ENCODE data around the gene FAM89B. TPM values are rescaled to one million over a fixed set of nuclear protein-coding genes. Genes with fewer than 3 reads are reported as not detected.

FAM89B gene
- total and polyA plus RNA-seq, 2 of the 8 experiments (the other 6 are each of a cell fraction or from before 2014, with no cell fraction given): 15.8 to 32.4 TPM

GRCh38 chr11:65623177-65623576 lies 50.8 kb downstream of the FAM89B start:
- no peak overlapping the region for H3K23ac ChIP-seq (ENCODE audit: insufficient read length)
- 93% methylated on average over 14 of the region's 14 CpGs; no CpG with 5 or more reads in 1 of the 2 experiments for WGBS, 2 experiments (ENCODE audit: extremely low coverage in 1 of 2, insufficient coverage in 1 of 2, insufficient read length in 1 of 2, insufficient replicate concordance in 2 of 2, low coverage in 1 of 2, low lambda C conversion rate in 2 of 2, missing lambda C conversion rate in 1 of 2)
- no peak overlapping the region for H2AK5ac ChIP-seq (ENCODE audit: low read depth, low read length)
- H3K4me2 ChIP-seq (ENCODE audit: insufficient read depth in 1 of 2, low read depth in 2 of 2, low read length in 2 of 2): no peak overlapping the region
- no peaks in the 10 kb centered on the region for H3K23me2 ChIP-seq (ENCODE audit: low read depth, low read length)
- no peak overlapping the region for H2BK120ac ChIP-seq (replicated peaks; ENCODE audit: low read depth, low read length)
- H4K8ac ChIP-seq (ENCODE audit: extremely low read depth, insufficient read depth, low read length): no peak overlapping the region
- CTCF ChIA-PET (ENCODE audit: partially characterized antibody): interaction anchor here (0.8 to 1.3 kb wide), 4 partner anchors 9 to 17 kb away, joined by 3 to 4 read pairs (median 3); no protein-coding TSS in a partner anchor
- H3K18ac ChIP-seq (ENCODE audit: extremely low read depth, low read length): no peak overlapping the region
- no peaks in the 10 kb centered on the region for H3K27me3 ChIP-seq (replicated peaks in 1 of 4; ENCODE audit: control insufficient read depth in 3 of 4, extremely low read depth in 1 of 4, insufficient read depth in 3 of 4, low read length in 3 of 4)
- no peak overlapping the region for H3K4ac ChIP-seq (replicated peaks; ENCODE audit: insufficient read length, low read depth, low read length)
- no peak overlapping the region for H2BK20ac ChIP-seq (ENCODE audit: low read length)
- no peak overlapping the region for H3K27ac ChIP-seq (ENCODE audit: low read depth, low read length)
- H3K56ac ChIP-seq (replicated peaks; ENCODE audit: insufficient read length, low read depth, low read length): no peak overlapping the region
- peaks cover 5% of the 10 kb centered on the region; the same call in 1 of the 2 replicates for H3K79me1 ChIP-seq (ENCODE audit: low read depth, low read length)
- POLR2A ChIA-PET (ENCODE audit: partially characterized antibody): interaction anchor here (0.9 to 4.1 kb wide), 8 partner anchors 8 to 286 kb away, joined by 3 to 40 read pairs (median 4); partner anchors contain the start of gene SIPA1
- H3K79me2 ChIP-seq (ENCODE audit: control insufficient read depth in 1 of 2, insufficient read depth in 2 of 2, low read length in 2 of 2): no peaks in the 10 kb centered on the region
- no peak overlapping the region for H4K5ac ChIP-seq (ENCODE audit: insufficient read length, low read depth, low read length)
- H2BK12ac ChIP-seq (ENCODE audit: low read depth, low read length): no peak overlapping the region
- H3K36me3 ChIP-seq (ENCODE audit: control insufficient read depth in 2 of 4, insufficient read depth in 4 of 4, low read length in 3 of 4): peaks cover 19 to 60% (median 34%) of the 10 kb centered on the region in 4 experiments; a peak in 7 of 8 replicates
- no peak overlapping the region for H3K4me3 ChIP-seq (ENCODE audit: extremely low read depth in 1 of 4, insufficient read depth in 2 of 4, low read depth in 3 of 4, low read length in 4 of 4)
- no peak overlapping the region for H2BK15ac ChIP-seq (ENCODE audit: low read length)
- FAIRE-seq: no peak
- no peak overlapping the region; the same call in 1 of the 2 replicates for H2BK5ac ChIP-seq (ENCODE audit: low read depth, low read length)
- H3K14ac ChIP-seq (ENCODE audit: insufficient read length): no peak overlapping the region
- no peak overlapping the region for H3K9ac ChIP-seq (replicated peaks in 1 of 4; ENCODE audit: extremely low read depth in 1 of 4, low read depth in 3 of 4, low read length in 3 of 4)
- H4K91ac ChIP-seq (replicated peaks; ENCODE audit: insufficient read length, low read length): no peak overlapping the region
- H3K9me3 ChIP-seq (ENCODE audit: insufficient read depth in 2 of 2, low read depth in 1 of 2, low read length in 1 of 2): no peaks in the 10 kb centered on the region
- H2AFZ ChIP-seq (ENCODE audit: low read length): no peak overlapping the region
- H4K20me1 ChIP-seq (replicated peaks in 1 of 2; ENCODE audit: control insufficient read depth in 1 of 2, insufficient read depth in 2 of 2, low read length in 2 of 2): peaks cover 0 to 36% of the 10 kb centered on the region in 2 experiments
- no peak for DNase-seq (ENCODE audit: low read depth in 1 of 2, low spot score in 2 of 2)
- no peaks in the 10 kb centered on the region for H3K4me1 ChIP-seq (replicated peaks in 1 of 4; ENCODE audit: control insufficient read depth in 3 of 4, insufficient read depth in 4 of 4, low read length in 3 of 4)
- TF ChIP-seq JUND (IDR thresholded peaks at IDR 0.05; ENCODE audit: low read length) (no peak), SIN3A (conservative IDR thresholded peaks at IDR 0.05 in 1 of 2, IDR thresholded peaks at IDR 0.05 in 1 of 2; ENCODE audit: low read depth in 1 of 2, low read length in 2 of 2) (no peak), MAX (IDR thresholded peaks at IDR 0.05) (no peak), NRF1 (IDR thresholded peaks at IDR 0.05; ENCODE audit: low read depth, low read length) (no peak), YY1 (IDR thresholded peaks at IDR 0.05; ENCODE audit: low read depth, low read length) (no peak), EGR1 (IDR thresholded peaks at IDR 0.05; ENCODE audit: borderline replicate concordance, low read depth, low read length) (no peak), SIX5 (IDR thresholded peaks at IDR 0.05; ENCODE audit: low read depth, low read length) (no peak), MAFK (IDR thresholded peaks at IDR 0.05; ENCODE audit: low read depth, low read length) (no peak), HDAC2 (IDR thresholded peaks at IDR 0.05; ENCODE audit: borderline replicate concordance in 1 of 2, low read depth in 2 of 2, low read length in 2 of 2) (no peak), POU5F1 (IDR thresholded peaks at IDR 0.05; ENCODE audit: low read depth, low read length) (no peak), CHD2 (IDR thresholded peaks at IDR 0.05; ENCODE audit: low read length) (no peak), SAP30 (IDR thresholded peaks at IDR 0.05; ENCODE audit: insufficient read depth, insufficient replicate concordance, low read length) (no peak), RFX5 (IDR thresholded peaks at IDR 0.05; ENCODE audit: borderline replicate concordance, low read depth, low read length) (no peak), KDM1A (IDR thresholded peaks at IDR 0.05; ENCODE audit: borderline replicate concordance, low read length) (no peak)

Measured in H1 (cell line).